ENCODE data around the gene NBEA.
A peak's percentile ranks its signal among the peaks of the same experiment; 100 is the strongest.

NBEA gene

GRCh38 chr13:34933349-34933748 lies 8.7 kb upstream of the NBEA start:
- no peaks in the 10 kb centered on the region for H3K36me3 ChIP-seq (ENCODE audit: control insufficient read depth in 1 of 2, insufficient read depth in 2 of 2, low read length in 2 of 2)
- H3K4me3 ChIP-seq (ENCODE audit: low read depth in 1 of 2, low read length in 2 of 2) = no peak overlapping the region
- no peak overlapping the region for H3K27ac ChIP-seq (ENCODE audit: low read length)
- H3K9me3 ChIP-seq (ENCODE audit: control insufficient read depth in 1 of 2, low read length in 2 of 2) = no peaks in the 10 kb centered on the region
- no peaks in the 10 kb centered on the region for H3K4me1 ChIP-seq (ENCODE audit: control insufficient read depth in 1 of 2, insufficient read depth in 2 of 2, low read length in 2 of 2)
- H3K27me3 ChIP-seq (ENCODE audit: low read depth, low read length) = no peaks in the 10 kb centered on the region

DNA sequence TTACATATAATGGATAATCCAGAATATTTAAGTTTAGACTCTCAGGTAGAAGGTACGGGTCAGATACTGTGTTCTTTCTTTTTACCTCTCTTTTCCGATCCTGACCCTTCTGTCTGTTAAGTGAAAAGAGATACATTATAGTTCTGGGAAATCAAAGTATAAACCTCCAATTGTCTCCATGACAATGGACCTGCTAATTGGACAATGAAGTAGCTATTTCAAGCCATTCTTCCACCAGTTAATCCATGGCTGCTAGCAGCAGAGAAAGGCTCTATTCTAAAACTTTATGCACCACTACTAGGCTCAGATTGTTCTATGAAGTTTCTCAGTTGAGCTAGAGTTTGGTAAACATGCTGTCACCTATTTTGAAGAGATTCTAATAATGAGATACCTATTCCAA lies 8.3 kb upstream of the NBEA start:
- Histone ChIP-seq H3K27me3 (ENCODE audit: low read depth, low read length) (no peaks in the 10 kb centered on the region), H3K4me3 (ENCODE audit: low read depth in 1 of 2, low read length in 2 of 2) (no peak overlapping the region), H3K9me3 (ENCODE audit: control insufficient read depth in 1 of 2, low read length in 2 of 2) (no peaks in the 10 kb centered on the region), H3K27ac (ENCODE audit: low read length) (no peak overlapping the region), H3K4me1 (ENCODE audit: control insufficient read depth in 1 of 2, insufficient read depth in 2 of 2, low read length in 2 of 2) (no peaks in the 10 kb centered on the region), H3K36me3 (ENCODE audit: control insufficient read depth in 1 of 2, insufficient read depth in 2 of 2, low read length in 2 of 2) (no peaks in the 10 kb centered on the region)

DNA sequence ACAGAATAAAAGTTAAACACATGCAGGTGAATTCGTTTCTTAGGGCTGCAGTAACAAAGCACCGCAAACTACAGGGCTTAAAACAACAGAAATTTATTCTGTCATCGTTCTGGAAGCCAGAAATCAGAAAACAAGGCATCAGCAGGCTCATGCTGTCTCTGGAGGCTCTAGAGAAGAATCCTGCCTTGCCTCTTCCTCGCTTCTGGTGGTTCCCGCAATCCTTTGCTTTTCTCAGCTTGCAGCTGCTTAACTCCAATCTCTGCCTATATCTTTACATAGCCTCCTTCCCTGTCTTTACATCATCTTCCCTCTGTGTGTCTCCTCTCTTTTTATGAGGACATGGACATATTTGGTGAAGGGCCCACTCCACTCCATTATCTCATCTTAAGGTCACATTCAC lies 6.2 kb upstream of the NBEA start:
- no peak overlapping the region for H3K4me3 ChIP-seq (ENCODE audit: low read depth in 1 of 2, low read length in 2 of 2)
- no peak overlapping the region for H3K27ac ChIP-seq (ENCODE audit: low read length)

DNA sequence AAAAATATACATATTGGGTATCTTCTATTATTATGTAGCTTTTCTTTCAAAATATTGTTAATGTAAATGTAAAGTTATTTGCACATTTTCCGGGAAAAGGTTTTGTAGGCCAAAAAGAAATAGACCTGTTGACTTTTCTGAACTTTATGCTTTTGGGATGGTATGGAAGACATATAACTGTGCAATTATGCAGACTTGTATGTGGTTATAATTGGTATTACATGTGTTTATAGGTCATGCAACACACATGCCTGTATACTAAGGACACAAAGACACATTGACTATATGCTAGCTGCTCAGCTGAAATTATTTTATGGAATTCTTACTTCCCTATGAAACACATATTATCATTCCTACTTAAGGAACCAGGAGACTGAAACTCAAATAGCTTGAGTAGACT lies 2.3 kb upstream of the NBEA start:
- no peaks in the 10 kb centered on the region for H3K9me3 ChIP-seq (ENCODE audit: control insufficient read depth in 1 of 2, low read length in 2 of 2)
- no peaks in the 10 kb centered on the region for H3K36me3 ChIP-seq (ENCODE audit: control insufficient read depth in 1 of 2, insufficient read depth in 2 of 2, low read length in 2 of 2)
- H3K27me3 ChIP-seq (ENCODE audit: low read depth, low read length) = no peaks in the 10 kb centered on the region
- H3K4me3 ChIP-seq (ENCODE audit: low read depth in 1 of 2, low read length in 2 of 2) = no peak overlapping the region
- H3K4me1 ChIP-seq (ENCODE audit: control insufficient read depth in 1 of 2, insufficient read depth in 2 of 2, low read length in 2 of 2) = no peaks in the 10 kb centered on the region
- no peak overlapping the region for H3K27ac ChIP-seq (ENCODE audit: low read length)

More for the DNA sequence above, 6.2 kb upstream of the NBEA start:
- H3K36me3 ChIP-seq (ENCODE audit: control insufficient read depth in 1 of 2, insufficient read depth in 2 of 2, low read length in 2 of 2) = no peaks in the 10 kb centered on the region
- H3K9me3 ChIP-seq (ENCODE audit: control insufficient read depth in 1 of 2, low read length in 2 of 2) = no peaks in the 10 kb centered on the region
- H3K27me3 ChIP-seq (ENCODE audit: low read depth, low read length) = no peaks in the 10 kb centered on the region
- no peaks in the 10 kb centered on the region for H3K4me1 ChIP-seq (ENCODE audit: control insufficient read depth in 1 of 2, insufficient read depth in 2 of 2, low read length in 2 of 2)

DNA sequence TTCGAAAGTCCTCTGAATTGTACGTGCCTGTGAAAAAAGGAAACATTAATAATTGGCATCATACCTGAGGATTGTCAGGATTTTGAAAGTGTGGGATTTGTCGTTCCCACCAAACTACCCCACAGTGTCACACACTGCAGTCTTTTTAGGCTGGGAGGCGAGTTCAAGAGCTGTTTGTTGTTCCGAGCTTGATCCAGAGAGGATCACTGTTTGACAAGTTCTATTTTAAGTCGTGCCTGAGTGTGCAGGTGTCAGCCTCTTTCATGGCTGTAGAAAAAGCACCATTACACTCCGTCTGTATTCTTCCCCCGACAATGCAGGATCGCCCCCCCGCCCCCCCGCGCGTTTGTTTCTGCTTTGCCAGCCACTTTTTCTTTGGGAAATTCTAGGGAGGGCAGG lies 635 bp upstream of the NBEA start:
- Histone ChIP-seq H3K27me3 (ENCODE audit: low read depth, low read length) (no peaks in the 10 kb centered on the region), H3K9me3 (ENCODE audit: control insufficient read depth in 1 of 2, low read length in 2 of 2) (no peaks in the 10 kb centered on the region), H3K4me3 (ENCODE audit: low read depth in 1 of 2, low read length in 2 of 2) (peak overlapping the region; percentile 59 to 92), H3K4me1 (ENCODE audit: control insufficient read depth in 1 of 2, insufficient read depth in 2 of 2, low read length in 2 of 2) (peaks cover 0 to 7% of the 10 kb centered on the region in 2 donors), H3K36me3 (ENCODE audit: control insufficient read depth in 1 of 2, insufficient read depth in 2 of 2, low read length in 2 of 2) (no peaks in the 10 kb centered on the region), H3K27ac (ENCODE audit: low read length) (no peak overlapping the region)

- H3K36me3 ChIP-seq (ENCODE audit: control insufficient read depth in 1 of 2, insufficient read depth in 2 of 2, low read length in 2 of 2) = no peaks in the 10 kb centered on the region
- peak overlapping the region; percentile 60 to 92 for H3K4me3 ChIP-seq (ENCODE audit: low read depth in 1 of 2, low read length in 2 of 2)
- H3K27ac ChIP-seq (ENCODE audit: low read length) = no peak overlapping the region
- H3K27me3 ChIP-seq (ENCODE audit: low read depth, low read length) = no peaks in the 10 kb centered on the region
- peaks cover 0 to 7% of the 10 kb centered on the region in 2 donors for H3K4me1 ChIP-seq (ENCODE audit: control insufficient read depth in 1 of 2, insufficient read depth in 2 of 2, low read length in 2 of 2)
- H3K9me3 ChIP-seq (ENCODE audit: control insufficient read depth in 1 of 2, low read length in 2 of 2) = no peaks in the 10 kb centered on the region
These were observed 814 bp downstream of the NBEA start for GRCh38 chr13:34942732-34943435.

DNA sequence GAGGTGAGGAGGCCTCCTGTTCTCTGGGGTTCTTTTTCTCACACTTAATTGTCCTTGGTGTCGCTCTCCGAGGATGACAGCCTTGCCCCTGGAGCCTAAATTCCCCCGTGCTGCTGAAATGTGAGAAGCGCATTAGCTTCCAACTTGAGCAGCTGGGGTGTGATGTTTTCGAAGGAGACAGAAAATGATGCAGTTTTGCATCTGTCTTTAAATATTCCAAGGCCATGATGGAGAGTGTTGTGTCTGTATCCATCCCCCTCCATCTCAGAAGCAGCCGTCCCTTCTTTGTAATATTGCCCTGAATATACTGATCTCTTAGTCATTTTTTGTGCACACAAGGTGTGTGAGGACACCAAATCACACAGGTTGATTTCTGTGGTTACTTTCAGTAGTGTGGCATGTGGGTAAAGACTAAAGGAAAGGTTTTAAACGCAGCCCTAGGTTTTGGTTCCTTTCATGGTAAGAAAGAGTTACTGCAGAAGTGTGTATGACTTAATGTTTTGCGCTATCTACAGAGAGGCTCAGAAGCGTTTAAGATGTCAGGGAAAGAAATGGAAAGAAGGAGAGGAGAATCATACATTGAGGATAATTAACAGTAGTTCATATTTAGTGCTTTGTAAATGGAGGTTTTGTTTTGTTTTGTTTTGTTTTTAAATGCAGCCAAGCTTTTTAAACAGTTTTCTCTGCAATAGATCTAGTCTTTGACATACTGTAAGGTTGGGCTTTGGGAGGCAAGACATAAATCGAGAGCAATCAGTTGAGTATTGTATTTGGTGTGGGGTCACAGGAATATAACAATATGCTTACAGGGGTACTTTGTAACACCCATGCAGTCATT lies 1.6 kb downstream of the NBEA start:
- Histone ChIP-seq H3K4me1 (ENCODE audit: control insufficient read depth in 1 of 2, insufficient read depth in 2 of 2, low read length in 2 of 2) (peaks cover 0 to 7% of the 10 kb centered on the region in 2 donors), H3K9me3 (ENCODE audit: control insufficient read depth in 1 of 2, low read length in 2 of 2) (no peaks in the 10 kb centered on the region), H3K4me3 (ENCODE audit: low read depth in 1 of 2, low read length in 2 of 2) (peak overlapping the region; percentile 60 to 92), H3K27ac (ENCODE audit: low read length) (peak overlapping the region; percentile 22), H3K36me3 (ENCODE audit: control insufficient read depth in 1 of 2, insufficient read depth in 2 of 2, low read length in 2 of 2) (no peaks in the 10 kb centered on the region), H3K27me3 (ENCODE audit: low read depth, low read length) (no peaks in the 10 kb centered on the region)

- Histone ChIP-seq H3K27ac (ENCODE audit: low read length) (no peak overlapping the region), H3K4me1 (ENCODE audit: control insufficient read depth in 1 of 2, insufficient read depth in 2 of 2, low read length in 2 of 2) (peaks cover 0 to 7% of the 10 kb centered on the region in 2 donors), H3K27me3 (ENCODE audit: low read depth, low read length) (no peaks in the 10 kb centered on the region), H3K36me3 (ENCODE audit: control insufficient read depth in 1 of 2, insufficient read depth in 2 of 2, low read length in 2 of 2) (no peaks in the 10 kb centered on the region), H3K9me3 (ENCODE audit: control insufficient read depth in 1 of 2, low read length in 2 of 2) (no peaks in the 10 kb centered on the region), H3K4me3 (ENCODE audit: low read depth in 1 of 2, low read length in 2 of 2) (peak overlapping the region; percentile 60 to 92)
These were observed 2.2 kb downstream of the NBEA start for GRCh38 chr13:34944274-34944634.

DNA sequence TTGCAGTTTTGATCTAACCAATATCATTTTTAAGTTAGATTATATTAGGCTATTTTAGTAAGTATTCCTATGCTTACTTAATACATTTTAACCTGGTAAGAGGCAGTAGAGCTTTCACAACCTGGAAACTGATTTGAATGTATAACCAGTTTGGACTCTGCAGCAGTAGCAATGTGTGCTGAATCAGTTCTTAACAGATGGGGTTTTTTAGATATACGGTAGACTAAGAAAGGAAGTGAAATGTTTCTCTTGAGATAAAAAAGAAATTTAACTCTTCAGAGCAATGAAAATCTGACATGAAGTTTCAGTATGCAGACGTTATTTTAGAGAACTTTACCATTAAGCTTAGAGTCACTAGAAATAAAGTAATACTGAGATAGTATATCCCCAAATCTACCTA lies 2.7 kb downstream of the NBEA start:
- peaks cover 0 to 7% of the 10 kb centered on the region in 2 donors for H3K4me1 ChIP-seq (ENCODE audit: control insufficient read depth in 1 of 2, insufficient read depth in 2 of 2, low read length in 2 of 2)
- H3K27ac ChIP-seq (ENCODE audit: low read length) = no peak overlapping the region
- H3K9me3 ChIP-seq (ENCODE audit: control insufficient read depth in 1 of 2, low read length in 2 of 2) = no peaks in the 10 kb centered on the region

DNA sequence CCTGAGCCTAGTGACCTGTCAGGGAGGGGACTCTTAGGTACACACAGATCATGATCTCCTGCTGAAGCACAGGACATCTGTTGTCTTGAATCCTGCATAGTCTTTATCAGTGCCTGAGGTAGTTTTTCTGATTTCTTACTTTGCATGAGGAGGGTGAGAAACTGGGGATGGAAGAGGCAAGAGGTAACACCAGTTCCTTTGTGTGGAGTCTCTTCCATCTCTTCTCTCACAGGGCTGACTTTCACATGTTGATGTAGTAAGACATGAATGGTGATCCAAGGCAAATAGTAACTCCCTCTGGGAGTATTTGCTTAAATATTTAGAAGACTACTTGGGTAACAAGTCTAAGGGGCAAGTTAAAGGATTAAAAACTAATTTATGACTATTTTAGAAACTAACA lies 9.5 kb downstream of the NBEA start:
- Histone ChIP-seq H3K9me3 (ENCODE audit: control insufficient read depth in 1 of 2, low read length in 2 of 2) (peaks cover 0 to 3% of the 10 kb centered on the region in 2 donors), H3K36me3 (ENCODE audit: control insufficient read depth in 1 of 2, insufficient read depth in 2 of 2, low read length in 2 of 2) (no peaks in the 10 kb centered on the region), H3K4me1 (ENCODE audit: control insufficient read depth in 1 of 2, insufficient read depth in 2 of 2, low read length in 2 of 2) (no peaks in the 10 kb centered on the region), H3K27me3 (ENCODE audit: low read depth, low read length) (no peaks in the 10 kb centered on the region), H3K4me3 (ENCODE audit: low read depth in 1 of 2, low read length in 2 of 2) (no peak overlapping the region), H3K27ac (ENCODE audit: low read length) (no peak overlapping the region)

More for the DNA sequence above, 2.7 kb downstream of the NBEA start:
- Histone ChIP-seq H3K4me3 (ENCODE audit: low read depth in 1 of 2, low read length in 2 of 2) (peak overlapping the region; percentile 60 to 92), H3K36me3 (ENCODE audit: control insufficient read depth in 1 of 2, insufficient read depth in 2 of 2, low read length in 2 of 2) (no peaks in the 10 kb centered on the region), H3K27me3 (ENCODE audit: low read depth, low read length) (no peaks in the 10 kb centered on the region)

DNA sequence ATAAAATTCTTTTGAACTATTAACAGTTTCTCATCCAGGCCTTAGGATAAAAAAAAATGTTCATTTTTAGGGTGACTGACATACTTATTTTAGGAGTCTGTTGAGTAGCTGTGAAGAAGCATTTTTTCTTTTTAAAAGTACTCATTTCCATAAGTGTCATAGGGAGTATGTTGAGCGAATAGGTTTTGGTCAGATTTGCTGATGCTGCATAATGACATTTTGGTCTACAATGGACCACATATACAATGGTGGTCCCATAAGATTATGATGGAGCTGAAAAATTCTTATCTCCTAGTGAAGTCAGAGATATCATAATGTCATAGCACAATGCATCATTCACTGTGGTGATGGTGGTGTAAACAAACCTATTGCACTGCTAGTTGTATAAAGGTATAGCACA lies 17.4 kb downstream of the NBEA start:
- H3K9me3 ChIP-seq (ENCODE audit: control insufficient read depth in 1 of 2, low read length in 2 of 2) = no peaks in the 10 kb centered on the region
- no peaks in the 10 kb centered on the region for H3K27me3 ChIP-seq (ENCODE audit: low read depth, low read length)
- no peaks in the 10 kb centered on the region for H3K4me1 ChIP-seq (ENCODE audit: control insufficient read depth in 1 of 2, insufficient read depth in 2 of 2, low read length in 2 of 2)
- H3K36me3 ChIP-seq (ENCODE audit: control insufficient read depth in 1 of 2, insufficient read depth in 2 of 2, low read length in 2 of 2) = no peaks in the 10 kb centered on the region
- no peak overlapping the region for H3K4me3 ChIP-seq (ENCODE audit: low read depth in 1 of 2, low read length in 2 of 2)
- no peak overlapping the region for H3K27ac ChIP-seq (ENCODE audit: low read length)
